GM10847 (cell line): Measurements from ENCODE around the gene ATP5F1E.

Experiments used
- POLR2A ChIP-seq: IDR thresholded peaks from 2 replicates; pipeline ENCODE4 v1.6.1; 2011; ENCODE audit not compliant: insufficient read length; ENCODE audit errors: extremely low read depth

The ATP5F1E gene

DNA sequence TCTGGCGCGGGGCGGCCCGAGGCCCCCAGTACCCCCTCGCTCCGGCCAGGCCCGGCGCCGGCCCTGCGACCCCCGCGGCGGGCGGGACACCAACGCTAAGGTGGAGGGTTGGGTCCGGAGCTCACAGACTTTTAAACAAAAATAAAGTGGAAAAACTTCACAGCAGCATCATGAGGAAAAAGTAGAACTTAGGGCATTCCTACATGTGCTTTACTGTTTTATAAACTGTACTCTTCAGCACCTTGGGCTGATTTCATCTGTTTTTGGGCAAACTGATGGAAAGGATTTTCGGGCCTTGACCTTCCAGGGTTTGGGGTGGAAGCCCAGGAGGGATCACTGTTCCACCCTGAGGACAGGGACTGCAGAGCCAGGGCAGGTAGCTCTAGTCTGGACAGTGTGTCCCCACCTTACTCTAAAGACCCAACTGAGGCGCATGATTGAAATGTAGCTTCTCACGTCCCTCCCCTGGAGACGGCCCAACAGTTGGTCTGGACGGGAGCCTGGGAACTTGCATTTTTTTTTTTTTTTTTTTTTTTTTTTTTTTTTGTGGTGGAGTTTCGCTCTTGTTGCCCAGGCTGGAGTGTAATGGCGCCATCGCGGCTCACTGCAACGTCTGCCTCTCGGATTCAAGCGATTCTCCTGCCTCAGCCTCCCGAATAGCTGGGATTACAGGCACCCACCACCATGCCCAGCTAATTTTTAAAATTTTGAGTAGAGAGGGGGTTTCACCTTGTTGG lies 50.3 kb downstream of the ATP5F1E start:
- TF ChIP-seq POLR2A: no peak

DNA sequence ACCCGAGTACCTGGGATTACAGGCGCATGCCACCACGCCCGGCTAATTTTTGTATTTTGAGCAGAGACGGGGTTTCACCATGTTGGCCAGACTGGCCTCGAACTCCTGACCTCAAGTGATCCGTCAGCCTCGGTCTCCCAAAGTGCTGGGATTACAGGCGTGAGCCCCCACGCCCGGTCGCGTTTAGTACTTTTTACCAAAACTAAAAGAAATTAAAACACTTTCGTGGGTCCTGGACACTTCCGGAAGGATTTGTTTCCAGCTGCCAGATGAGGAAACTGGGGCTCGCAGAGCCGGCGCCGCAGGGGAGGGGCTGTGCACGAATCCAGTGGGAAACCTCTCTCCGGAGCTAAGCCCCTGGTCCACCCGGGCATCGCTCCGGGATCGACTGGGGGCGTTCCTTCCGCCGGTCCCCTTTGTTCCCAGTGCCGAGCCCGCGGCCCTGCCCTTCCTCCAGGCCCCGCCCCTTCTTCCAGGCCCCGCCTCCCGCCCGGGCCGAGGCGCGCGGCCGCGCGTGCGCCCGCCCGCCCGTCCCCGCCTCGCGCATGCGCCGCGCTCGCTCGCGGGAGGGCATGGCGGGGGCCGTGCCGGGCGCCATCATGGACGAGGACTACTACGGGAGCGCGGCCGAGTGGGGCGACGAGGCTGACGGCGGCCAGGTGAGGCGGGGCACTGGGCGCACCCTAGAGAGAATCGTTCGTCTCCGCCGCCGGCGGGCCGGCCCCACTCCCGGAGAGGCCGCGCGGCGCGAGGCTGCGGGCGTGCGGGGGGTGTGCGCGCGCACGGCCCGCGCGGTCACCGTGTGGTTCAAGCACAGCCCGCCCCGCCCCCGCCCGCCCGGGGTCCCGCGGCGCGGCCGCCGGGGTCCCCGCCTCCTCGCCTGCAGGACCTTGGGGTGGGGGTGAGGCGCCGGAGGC lies 51.2 kb downstream of the ATP5F1E start, which contains the start of gene NELFCD:
Gene NELFCD, plus strand, starts transcription at position 546 of the 917 bp plus-strand sequence. Its CDS starts 54 bp downstream, at position 600.
- peak; percentile 82 for TF ChIP-seq POLR2A

DNA sequence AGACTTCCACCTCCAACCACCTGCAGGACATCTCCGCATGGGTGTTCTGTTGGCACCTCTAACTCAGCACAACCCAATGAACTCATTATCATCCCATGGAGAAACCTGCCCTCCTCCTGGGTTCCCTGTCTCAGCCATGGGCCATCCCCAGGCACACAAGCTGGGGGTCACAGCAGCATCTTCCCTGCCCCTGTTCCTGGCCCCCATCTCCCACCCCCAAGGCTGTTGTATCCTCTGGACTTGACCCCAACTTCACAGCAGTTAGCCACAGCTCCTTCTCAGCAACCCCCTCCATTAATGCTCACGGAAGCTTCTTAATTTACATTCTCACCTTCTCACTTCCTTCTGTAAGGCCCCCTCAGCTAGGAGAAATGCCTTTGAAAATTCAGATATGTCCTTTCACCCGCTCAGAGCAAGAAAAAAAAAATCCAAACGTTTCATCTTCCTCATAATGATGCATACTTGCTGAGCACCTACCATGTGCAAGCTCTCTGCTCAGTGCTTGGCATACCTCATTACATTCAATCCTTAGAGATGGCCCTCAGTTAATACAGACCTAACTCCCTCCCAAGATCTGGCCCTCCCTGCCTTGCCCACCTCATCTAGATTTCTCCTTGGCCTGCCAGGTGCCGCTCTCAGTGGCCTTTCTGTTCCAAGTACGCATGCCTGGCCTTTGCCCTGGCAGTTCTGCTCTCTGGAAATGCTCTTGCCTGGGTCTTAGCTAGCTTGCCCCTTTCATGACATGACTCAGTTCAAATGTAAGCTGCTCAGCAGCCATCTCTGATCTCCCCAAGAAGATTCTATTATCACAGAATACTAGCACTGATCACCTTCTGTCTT lies 53.6 kb downstream of the ATP5F1E start:
- no peak for TF ChIP-seq POLR2A

DNA sequence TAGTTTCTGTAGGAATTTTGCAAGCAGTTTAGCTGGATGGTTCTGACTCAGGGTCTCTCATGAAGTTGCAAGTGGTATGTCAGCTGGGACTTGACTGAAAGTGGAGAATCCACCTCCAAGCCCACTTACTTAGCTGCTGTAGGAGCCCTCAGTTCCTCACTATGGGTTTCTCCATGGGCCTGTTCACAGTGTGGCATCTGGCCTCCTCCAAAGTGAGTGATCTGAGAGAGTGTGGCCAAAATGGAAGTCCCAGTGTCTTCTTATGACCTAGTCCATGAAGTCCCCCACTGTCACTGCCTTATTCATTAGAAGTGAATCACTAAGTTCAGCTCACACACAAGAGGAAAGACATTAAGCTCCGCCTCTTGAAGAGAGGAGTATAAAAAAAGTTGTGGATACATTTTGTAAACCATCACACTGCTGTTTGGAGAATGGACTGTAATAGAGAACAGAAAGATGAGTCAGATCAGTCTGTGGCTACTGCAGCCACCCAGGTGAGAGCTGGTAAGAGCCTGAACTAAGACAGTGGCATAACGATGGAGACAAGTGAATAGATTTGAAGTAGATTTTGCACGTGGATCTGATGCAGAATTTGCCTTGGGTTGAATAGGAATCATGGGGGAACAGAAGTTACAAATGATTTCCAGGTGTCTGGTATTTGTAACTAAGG lies 55.9 kb downstream of the ATP5F1E start:
- TF ChIP-seq POLR2A: no peak
